Endothelial cell of umbilical vein (primary cell): Measurements from ENCODE around the gene UGT1A3. TPM values are rescaled to one million over a fixed set of nuclear protein-coding genes. Genes with fewer than 3 reads are reported as not detected.

ENCODE experiments used
- BruUV-seq: library from RNA; stranded (reverse); fragments of 400-500 nt; replicated peaks from 2 replicates; lab custom pipeline; 2021; lab: Mats Ljungman, UMichigan
- CTCF ChIA-PET: fragments of 300-600, 350-600 bp; sonication (Branson Sonifier 250); formaldehyde crosslinking; loops from one replicate; lab custom pipeline; 2021; ENCODE audit warnings: antibody characterized with exemption, inconsistent platforms; lab: Charles Lee
- POLR2A ChIA-PET: fragments of 300-600, 350-600 bp; sonication (Branson Sonifier 250); formaldehyde crosslinking; loops from one replicate; lab custom pipeline; 2021; ENCODE audit warnings: antibody characterized with exemption, inconsistent platforms; lab: Charles Lee
- DNase-seq: peaks from one replicate; pipeline ENCODE4 v3.0.0-alpha.2; 2011; ENCODE audit warnings: low read depth, low spot score
- FAIRE-seq: peaks from 2 replicates; lab custom pipeline; 2011; peaks lifted over from hg19 to GRCh38; lab: Jason Lieb, UNC
- H2AFZ ChIP-seq: 2 replicates; pipeline ENCODE4 v1.6.0; 2012; ENCODE audit warnings: low read depth, low read length, control low read depth, inconsistent platforms
- H3K27ac ChIP-seq: 2 replicates; pipeline ENCODE4 v1.5.1; 2011; ENCODE audit warnings: low read depth, mild to moderate bottlenecking, control low read depth, low read length, moderate library complexity; ENCODE audit not compliant: insufficient read depth
- H3K27me3 ChIP-seq, 2 experiments: 2 replicates each; pipeline versions ENCODE4 v1.6.0 to v1.6.1; 2011; ENCODE audit warnings: low read length in 2 of 2, mixed read lengths in 1 of 2; ENCODE audit not compliant: control insufficient read depth in 2 of 2, insufficient read depth in 2 of 2
- H3K36me3 ChIP-seq, 2 experiments: 2 replicates in 1 of 2; 3 replicates in 1 of 2; pipeline ENCODE4 v1.5.1; 2011; ENCODE audit warnings: low read length in 2 of 2, mild to moderate bottlenecking in 1 of 2, moderate library complexity in 1 of 2; ENCODE audit not compliant: control insufficient read depth in 2 of 2, insufficient read depth in 2 of 2; ENCODE audit errors: extremely low read depth in 1 of 2
- H3K4me1 ChIP-seq: 3 replicates; pipeline ENCODE4 v1.5.1; 2011; ENCODE audit warnings: mild to moderate bottlenecking, low read length; ENCODE audit not compliant: control insufficient read depth, insufficient read depth; ENCODE audit errors: extremely low read depth
- H3K4me2 ChIP-seq: 2 replicates; pipeline ENCODE4 v1.6.1; 2011; ENCODE audit warnings: low read length, control low read depth, mixed read lengths; ENCODE audit not compliant: insufficient read depth
- H3K4me3 ChIP-seq, 3 experiments: fragments of 200-600 bp in 1 of 3; sonication (generic), shearing (Covaris generic) in 1 of 3; replicated peaks in 1 of 3; 2 replicates each; pipeline ENCODE4 v1.5.1; 2011 to 2016; ENCODE audit warnings: control low read depth in 3 of 3, low read length in 3 of 3, mild to moderate bottlenecking in 2 of 3, inconsistent platforms in 1 of 3, low read depth in 1 of 3, moderate library complexity in 1 of 3; ENCODE audit not compliant: insufficient read depth in 1 of 3
- H3K79me2 ChIP-seq: 2 replicates; pipeline ENCODE4 v1.6.0; 2012; ENCODE audit warnings: low read length, inconsistent platforms; ENCODE audit not compliant: control insufficient read depth, insufficient read depth
- H3K9ac ChIP-seq: replicated peaks from 2 replicates; pipeline ENCODE3; 2011; ENCODE audit warnings: low read length, control low read depth; ENCODE audit not compliant: insufficient read depth; ENCODE audit errors: extremely low read depth
- H3K9me1 ChIP-seq: replicated peaks from 3 replicates; pipeline ENCODE4 v1.6.0; 2011; ENCODE audit warnings: mild to moderate bottlenecking, low read length; ENCODE audit not compliant: control insufficient read depth, insufficient read depth; ENCODE audit errors: extremely low read depth
- H3K9me3 ChIP-seq: replicated peaks from 2 replicates; pipeline ENCODE4 v1.5.1; 2012; ENCODE audit warnings: low read length, inconsistent platforms; ENCODE audit not compliant: control insufficient read depth, insufficient read depth
- H4K20me1 ChIP-seq: replicated peaks from 2 replicates; pipeline ENCODE3; 2011; ENCODE audit warnings: mild to moderate bottlenecking, low read length; ENCODE audit not compliant: control insufficient read depth, insufficient read depth; ENCODE audit errors: extremely low read depth
- CTCF ChIP-seq, 2 donors: IDR thresholded peaks; 1 replicate in 1 of 2; 2 replicates in 1 of 2; pipeline ENCODE4 v1.5.1; 2011; ENCODE audit warnings: low read length in 2 of 2, mild to moderate bottlenecking in 2 of 2, moderate library complexity in 2 of 2, control low read depth in 1 of 2, inconsistent platforms in 1 of 2, low read depth in 1 of 2; ENCODE audit not compliant: insufficient read depth in 1 of 2; ENCODE audit errors: extremely low read depth in 1 of 2
- EZH2 ChIP-seq: IDR thresholded peaks from 2 replicates; pipeline ENCODE4 v1.6.1; 2012; ENCODE audit warnings: borderline replicate concordance, low read depth, mild to moderate bottlenecking, moderate library complexity, low read length, inconsistent platforms; ENCODE audit not compliant: severe bottlenecking
- FOS ChIP-seq: IDR thresholded peaks from 2 replicates; pipeline ENCODE4 v1.6.1; 2011; ENCODE audit warnings: mild to moderate bottlenecking, low read length, moderate library complexity, borderline replicate concordance; ENCODE audit not compliant: insufficient read depth
- GATA2 ChIP-seq: IDR thresholded peaks from 2 replicates; pipeline ENCODE4 v1.7.0; 2011; ENCODE audit warnings: low read depth, mild to moderate bottlenecking, moderate library complexity, mixed read lengths, low read length; ENCODE audit not compliant: insufficient read length, insufficient read depth
- JUN ChIP-seq: IDR thresholded peaks from 2 replicates; pipeline ENCODE4 v1.6.1; 2011; ENCODE audit warnings: borderline replicate concordance, low read depth; ENCODE audit not compliant: insufficient read length, insufficient read depth
- MAX ChIP-seq: IDR thresholded peaks from 2 replicates; pipeline ENCODE4 v1.6.1; 2011; ENCODE audit not compliant: insufficient read depth, insufficient read length
- MYC ChIP-seq: IDR thresholded peaks from one replicate; pipeline ENCODE4 v1.6.1; 2011; ENCODE audit warnings: mild to moderate bottlenecking, low read depth, low read length
- POLR2A ChIP-seq: IDR thresholded peaks from 2 replicates; pipeline ENCODE4 v1.6.1; 2012; ENCODE audit warnings: low read depth, mild to moderate bottlenecking, control low read depth, low read length
- POLR2AphosphoS5 ChIP-seq: IDR thresholded peaks from 2 replicates; pipeline ENCODE4 v1.6.1; 2012; ENCODE audit warnings: low read depth, mild to moderate bottlenecking, control low read depth, low read length, moderate library complexity; ENCODE audit not compliant: insufficient read depth
- dilution Hi-C: fragments of 300-500 bp; cut with MboI; formaldehyde crosslinking; loops from one replicate; pipeline ENCODE4 v1.15.0; 2019; ENCODE audit warnings: low sequenced_read_pairs; ENCODE audit not compliant: extremely low pct_ligation_motif_present
- intact Hi-C: fragments of 100-400 bp; cut with micrococcal nuclease; formaldehyde crosslinking; loops from one replicate; pipeline ENCODE4 v1.10.0; 2022
- polyA plus RNA-seq, 4 experiments: library from polyadenylated mRNA; depleted of rRNA in 3 of 4; stranded (reverse) in 3 of 4; unstranded in 1 of 4; fragments of >200 nt; gene quantifications; 2 replicates each; pipeline versions ENCODE4 v1.2.1 to v1.2.3, GENCODE V29; 2011 to 2012; ENCODE audit warnings: missing spikeins in 1 of 4
- total RNA-seq: library from RNA; stranded (reverse); gene quantifications from 2 replicates; pipeline ENCODE4 v1.2.3, GENCODE V29; 2021

UGT1A3 gene
- total and polyA plus RNA-seq, 2 donors (not counting 3 experiments of a cell fraction or from before 2014, with no cell fraction given): not detected

DNA sequence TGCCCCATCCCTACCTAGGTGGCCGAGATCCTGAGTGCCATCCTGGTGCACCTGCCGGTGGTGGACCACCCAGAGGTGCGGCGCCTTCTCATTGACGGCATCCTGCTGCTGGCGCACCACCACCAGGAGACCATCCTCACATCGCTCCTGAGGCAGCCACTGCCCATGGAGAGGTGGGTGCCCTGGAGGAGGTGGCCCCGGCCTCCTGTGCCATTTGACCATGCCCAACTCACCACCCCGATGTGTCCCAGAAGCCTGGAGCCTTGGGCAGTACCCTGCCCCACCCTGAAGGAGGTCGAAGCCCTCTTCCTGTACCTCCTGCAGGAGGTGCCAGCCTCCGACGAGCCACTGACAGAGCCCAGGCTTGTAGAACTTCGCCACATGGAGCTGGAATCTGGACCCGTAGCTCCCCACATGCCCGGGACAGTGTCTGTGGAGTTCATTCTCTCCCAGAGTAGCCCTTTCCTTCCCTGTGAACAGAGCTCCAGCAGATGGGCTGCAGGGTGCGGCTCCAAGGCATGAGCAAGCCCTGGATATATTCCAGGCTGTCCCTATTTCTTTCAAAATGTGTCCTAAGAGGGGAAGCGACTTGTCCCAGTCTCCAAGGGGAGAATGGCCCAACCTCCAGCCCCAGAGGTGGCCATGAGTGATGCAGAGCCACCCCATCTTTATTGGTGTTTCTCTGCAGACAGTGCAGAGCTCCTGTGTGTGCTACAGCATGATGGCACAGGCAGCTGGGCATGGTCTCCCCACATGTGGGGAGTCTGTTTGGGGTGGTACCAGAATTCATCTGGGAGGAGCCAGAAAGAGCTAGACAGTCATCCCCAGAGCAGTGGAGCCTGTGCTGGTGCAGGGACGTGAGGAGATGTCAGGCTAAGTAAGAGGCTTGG, 91.3 kb downstream of the UGT1A3 start:
- dilution Hi-C loops (no loop called here), intact Hi-C loops (no loop called here)
- Histone ChIP-seq H3K9me1 (no peaks in the 10 kb centered on the region), H3K79me2 (no peaks in the 10 kb centered on the region), H3K27ac (no peak overlapping the region), H3K4me3 (no peak overlapping the region), H3K4me1 (no peaks in the 10 kb centered on the region), H3K36me3 (no peaks in the 10 kb centered on the region), H3K9me3 (no peaks in the 10 kb centered on the region), H3K9ac (no peak overlapping the region), H3K4me2 (no peak overlapping the region), H4K20me1 (no peaks in the 10 kb centered on the region), H2AFZ (no peak overlapping the region), H3K27me3 (no peaks in the 10 kb centered on the region)
- no peak for TF ChIP-seq POLR2A
- no peak for TF ChIP-seq POLR2AphosphoS5
- TF ChIP-seq EZH2: no peak
- no peak for TF ChIP-seq CTCF (IDR thresholded peaks at IDR 0.05; ENCODE audit: extremely low read depth in 1 of 2, insufficient read depth in 1 of 2, low read depth in 1 of 2, low read length in 2 of 2)
- no peak for TF ChIP-seq FOS
- TF ChIP-seq JUN: no peak
- no peak for TF ChIP-seq MYC
- no peak for TF ChIP-seq GATA2
- no peak for TF ChIP-seq MAX
- DNase-seq: no peak
- no peak for FAIRE-seq
- no TSS peak for BruUV-seq
- ChIA-PET POLR2A (no interaction called here), CTCF (no interaction called here)
